BLaER1 treated with 17β-estradiol and CSF1 and Interleukin-3, amounts not matched to agents 10 nM and 100 nM (cell line): ENCODE data around the gene MAP3K7.

Experiments
- H3K27ac ChIP-seq, 11 experiments: shearing (Covaris generic); formaldehyde crosslinking; 2 replicates each; pipeline ENCODE4 v1.8.1; 2022
- H3K27me3 ChIP-seq, 11 experiments: shearing (Covaris generic); formaldehyde crosslinking; 2 replicates each; pipeline ENCODE4 v1.8.1; 2022
- H3K36me3 ChIP-seq, 11 experiments: shearing (Covaris generic); formaldehyde crosslinking; 2 replicates each; pipeline ENCODE4 v1.8.1; 2022
- H3K4me1 ChIP-seq, 10 experiments: shearing (Covaris generic); formaldehyde crosslinking; 2 replicates each; pipeline ENCODE4 v1.8.1; 2022
- H3K4me2 ChIP-seq, 11 experiments: shearing (Covaris generic); formaldehyde crosslinking; 2 replicates each; pipeline ENCODE4 v1.8.1; 2022
- H3K4me3 ChIP-seq, 10 experiments: shearing (Covaris generic); formaldehyde crosslinking; 2 replicates each; pipeline ENCODE4 v1.8.1; 2022
- H3K9ac ChIP-seq, 11 experiments: shearing (Covaris generic); formaldehyde crosslinking; 2 replicates each; pipeline ENCODE4 v1.8.1; 2022
- H3K9me3 ChIP-seq, 11 experiments: shearing (Covaris generic); formaldehyde crosslinking; replicated peaks in 1 of 11; 2 replicates each; pipeline ENCODE4 v1.8.1; 2022
- H4K20me1 ChIP-seq, 11 experiments: shearing (Covaris generic); formaldehyde crosslinking; 2 replicates each; pipeline ENCODE4 v1.8.1; 2022
- Cebpa-rat ChIP-seq, 11 experiments: shearing (Covaris generic); IDR thresholded peaks; 2 replicates each; pipeline ENCODE4 v1.8.1; 2022

The MAP3K7 gene

DNA sequence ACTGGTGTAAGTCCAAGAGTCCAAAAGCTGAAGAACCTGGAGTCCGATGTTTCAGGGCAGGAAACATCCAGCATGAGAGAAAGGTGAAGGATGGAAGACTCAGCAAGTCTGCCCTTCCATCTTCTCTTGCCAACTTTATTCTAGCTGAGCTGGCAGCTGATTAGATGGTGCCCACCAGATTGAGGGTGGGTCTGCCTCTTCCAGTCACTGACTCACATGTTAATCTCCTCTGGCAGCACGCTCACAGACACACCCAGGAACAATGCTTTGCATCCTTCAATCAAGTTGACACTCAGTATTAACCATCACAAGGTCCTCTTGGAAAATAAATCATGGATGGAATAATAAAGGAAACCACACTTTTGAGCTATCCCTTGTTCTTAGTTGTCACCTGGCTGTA lies 121.2 kb downstream of the MAP3K7 start:
- no peaks in the 10 kb centered on the region for H4K20me1 ChIP-seq
- H3K36me3 ChIP-seq: no peaks in the 10 kb centered on the region
- no peak overlapping the region for H3K4me3 ChIP-seq
- no peak overlapping the region for H3K27ac ChIP-seq
- H3K27me3 ChIP-seq: no peaks in the 10 kb centered on the region
- peaks cover 0 to 3% (median 0%) of the 10 kb centered on the region in 11 experiments; a peak in 2 of 22 replicates for H3K9me3 ChIP-seq
- no peaks in the 10 kb centered on the region for H3K4me1 ChIP-seq
- no peak overlapping the region for H3K9ac ChIP-seq
- no peak overlapping the region for H3K4me2 ChIP-seq
- TF ChIP-seq Cebpa-rat (IDR thresholded peaks at IDR 0.05): no peak

DNA sequence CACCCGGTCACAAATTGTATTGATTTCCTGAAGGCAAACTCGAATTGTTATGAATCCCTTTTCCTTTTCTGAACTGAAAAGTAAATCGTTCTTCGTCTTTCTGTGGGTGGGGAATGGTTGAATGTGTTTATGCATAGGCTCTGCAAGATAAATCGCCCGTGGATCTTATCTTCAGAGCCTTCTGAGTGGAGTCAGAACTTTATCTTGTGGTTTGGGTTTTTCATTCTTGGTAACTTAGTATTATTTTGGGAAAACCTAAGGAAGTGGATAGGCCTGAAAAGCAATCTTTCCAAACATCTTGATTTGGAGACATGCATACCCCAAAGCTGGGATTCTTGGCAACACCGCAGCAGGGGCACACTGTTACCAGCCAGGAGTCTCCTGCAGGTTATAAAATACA lies 122.4 kb downstream of the MAP3K7 start:
- no peaks in the 10 kb centered on the region for H4K20me1 ChIP-seq
- no peaks in the 10 kb centered on the region for H3K27me3 ChIP-seq
- no peak overlapping the region for H3K27ac ChIP-seq
- H3K9ac ChIP-seq: no peak overlapping the region
- H3K4me3 ChIP-seq: no peak overlapping the region
- no peak for TF ChIP-seq Cebpa-rat (IDR thresholded peaks at IDR 0.05)
- H3K4me1 ChIP-seq: no peaks in the 10 kb centered on the region
- H3K4me2 ChIP-seq: no peak overlapping the region
- no peaks in the 10 kb centered on the region for H3K36me3 ChIP-seq
- peaks cover 0 to 14% (median 11%) of the 10 kb centered on the region in 11 experiments; a peak in 13 of 22 replicates for H3K9me3 ChIP-seq

DNA sequence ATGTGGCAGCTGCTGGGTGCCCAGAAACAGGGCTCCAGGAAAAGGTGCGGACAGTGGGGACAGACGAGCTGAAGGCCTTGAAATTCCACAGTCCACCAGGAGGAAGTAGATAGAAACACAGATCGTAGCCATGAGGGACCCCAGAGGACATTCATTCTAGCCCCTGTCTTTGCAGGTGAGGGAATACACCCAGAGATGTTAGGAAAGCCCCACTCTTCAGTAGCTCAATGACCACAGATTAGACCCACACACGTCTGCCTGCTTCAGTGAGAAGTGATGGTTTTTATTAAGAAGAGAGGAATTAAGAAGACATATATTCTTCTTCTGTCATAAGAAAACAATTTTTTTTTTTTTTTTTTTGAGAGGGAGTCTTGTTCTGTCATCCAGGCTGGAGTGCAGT lies 123.0 kb downstream of the MAP3K7 start:
- no peak overlapping the region for H3K27ac ChIP-seq
- no peak overlapping the region for H3K4me3 ChIP-seq
- no peak for TF ChIP-seq Cebpa-rat (IDR thresholded peaks at IDR 0.05)
- H3K36me3 ChIP-seq: no peaks in the 10 kb centered on the region
- H3K9me3 ChIP-seq: peaks cover 0 to 20% (median 12%) of the 10 kb centered on the region in 11 experiments; a peak in 13 of 22 replicates
- no peaks in the 10 kb centered on the region for H3K27me3 ChIP-seq
- no peak overlapping the region for H3K9ac ChIP-seq
- H4K20me1 ChIP-seq: no peaks in the 10 kb centered on the region
- peaks cover 0 to 4% (median 0%) of the 10 kb centered on the region in 10 experiments; a peak in 1 of 20 replicates for H3K4me1 ChIP-seq
- no peak overlapping the region for H3K4me2 ChIP-seq
